ENCODE data around the gene TFDP2.

- TF ChIP-seq, protein P1, sequence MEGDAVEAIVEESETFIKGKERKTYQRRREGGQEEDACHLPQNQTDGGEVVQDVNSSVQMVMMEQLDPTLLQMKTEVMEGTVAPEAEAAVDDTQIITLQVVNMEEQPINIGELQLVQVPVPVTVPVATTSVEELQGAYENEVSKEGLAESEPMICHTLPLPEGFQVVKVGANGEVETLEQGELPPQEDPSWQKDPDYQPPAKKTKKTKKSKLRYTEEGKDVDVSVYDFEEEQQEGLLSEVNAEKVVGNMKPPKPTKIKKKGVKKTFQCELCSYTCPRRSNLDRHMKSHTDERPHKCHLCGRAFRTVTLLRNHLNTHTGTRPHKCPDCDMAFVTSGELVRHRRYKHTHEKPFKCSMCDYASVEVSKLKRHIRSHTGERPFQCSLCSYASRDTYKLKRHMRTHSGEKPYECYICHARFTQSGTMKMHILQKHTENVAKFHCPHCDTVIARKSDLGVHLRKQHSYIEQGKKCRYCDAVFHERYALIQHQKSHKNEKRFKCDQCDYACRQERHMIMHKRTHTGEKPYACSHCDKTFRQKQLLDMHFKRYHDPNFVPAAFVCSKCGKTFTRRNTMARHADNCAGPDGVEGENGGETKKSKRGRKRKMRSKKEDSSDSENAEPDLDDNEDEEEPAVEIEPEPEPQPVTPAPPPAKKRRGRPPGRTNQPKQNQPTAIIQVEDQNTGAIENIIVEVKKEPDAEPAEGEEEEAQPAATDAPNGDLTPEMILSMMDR (conservative IDR thresholded peaks at IDR 0.05), result no peak
- no peak for TF ChIP-seq EZH2 (IDR thresholded peaks at IDR 0.05; ENCODE audit: low read depth)
Observed at GRCh38 chr3:142150271-142150670, 927 bp upstream of the TFDP2 start.
